ENCODE data around the gene ZNF701. TPM values are rescaled to one million over a fixed set of nuclear protein-coding genes. Genes with fewer than 3 reads are reported as not detected.

The ZNF701 gene
- total and polyA plus RNA-seq, 2 donors (not counting 1 experiment from before 2014, with no cell fraction given) = 5.7 to 18.8 TPM

DNA sequence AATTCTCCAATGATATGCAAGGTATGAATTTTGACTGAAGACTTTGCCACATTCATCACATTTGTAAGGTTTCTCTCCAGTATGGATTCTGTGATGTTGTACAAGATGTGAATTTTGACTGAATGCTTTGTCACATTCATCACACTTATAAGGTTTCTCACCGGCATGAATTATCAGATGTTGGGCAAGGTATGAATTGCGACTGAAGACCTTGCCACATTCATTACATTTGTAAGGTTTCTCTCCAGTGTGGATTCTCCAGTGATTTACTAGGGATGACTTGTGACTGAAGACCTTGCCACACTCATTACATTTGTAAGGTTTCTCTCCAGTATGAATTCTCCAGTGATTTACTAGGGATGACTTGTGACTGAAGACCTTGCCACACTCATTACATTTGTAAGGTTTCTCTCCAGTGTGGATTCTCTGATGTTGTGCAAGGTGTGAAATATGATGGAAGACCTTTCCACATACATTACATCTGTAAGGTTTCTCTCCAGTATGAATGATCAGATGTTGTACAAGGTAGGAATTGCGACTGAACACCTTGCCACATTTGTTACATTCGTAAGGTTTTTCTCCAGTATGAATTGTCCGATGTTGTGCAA, 43.3 kb downstream of the ZNF701 start:
- Histone ChIP-seq H3K4me1 (ENCODE audit: control insufficient read depth, extremely low read depth, insufficient read depth, low read length) (no peaks in the 10 kb centered on the region), H3K27ac (ENCODE audit: insufficient read depth, low read length) (no peak overlapping the region), H3K27me3 (ENCODE audit: control insufficient read depth, insufficient read depth, low read length) (no peaks in the 10 kb centered on the region), H2AFZ (ENCODE audit: low read length) (no peak overlapping the region), H4K20me1 (ENCODE audit: control insufficient read depth, extremely low read depth, insufficient read depth, low read length) (no peaks in the 10 kb centered on the region), H3K9me3 (ENCODE audit: control insufficient read depth, insufficient read depth, low read depth, low read length) (no peaks in the 10 kb centered on the region), H3K4me3 (replicated peaks in 1 of 4; ENCODE audit: control extremely low read depth in 1 of 4, insufficient read depth in 1 of 4, low read depth in 3 of 4, low read length in 4 of 4) (no peak overlapping the region), H3K36me3 (ENCODE audit: control insufficient read depth, insufficient read depth, low read length) (peaks cover 5% of the 10 kb centered on the region), H3K79me2 (ENCODE audit: control insufficient read depth, insufficient read depth, low read length) (no peaks in the 10 kb centered on the region), H3K9ac (ENCODE audit: insufficient read depth, low read length) (no peak overlapping the region), H3K4me2 (ENCODE audit: extremely low read depth, insufficient read depth, low read length) (no peak overlapping the region)
- TF ChIP-seq, protein P1, sequence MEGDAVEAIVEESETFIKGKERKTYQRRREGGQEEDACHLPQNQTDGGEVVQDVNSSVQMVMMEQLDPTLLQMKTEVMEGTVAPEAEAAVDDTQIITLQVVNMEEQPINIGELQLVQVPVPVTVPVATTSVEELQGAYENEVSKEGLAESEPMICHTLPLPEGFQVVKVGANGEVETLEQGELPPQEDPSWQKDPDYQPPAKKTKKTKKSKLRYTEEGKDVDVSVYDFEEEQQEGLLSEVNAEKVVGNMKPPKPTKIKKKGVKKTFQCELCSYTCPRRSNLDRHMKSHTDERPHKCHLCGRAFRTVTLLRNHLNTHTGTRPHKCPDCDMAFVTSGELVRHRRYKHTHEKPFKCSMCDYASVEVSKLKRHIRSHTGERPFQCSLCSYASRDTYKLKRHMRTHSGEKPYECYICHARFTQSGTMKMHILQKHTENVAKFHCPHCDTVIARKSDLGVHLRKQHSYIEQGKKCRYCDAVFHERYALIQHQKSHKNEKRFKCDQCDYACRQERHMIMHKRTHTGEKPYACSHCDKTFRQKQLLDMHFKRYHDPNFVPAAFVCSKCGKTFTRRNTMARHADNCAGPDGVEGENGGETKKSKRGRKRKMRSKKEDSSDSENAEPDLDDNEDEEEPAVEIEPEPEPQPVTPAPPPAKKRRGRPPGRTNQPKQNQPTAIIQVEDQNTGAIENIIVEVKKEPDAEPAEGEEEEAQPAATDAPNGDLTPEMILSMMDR (conservative IDR thresholded peaks at IDR 0.05 in 1 of 2, IDR thresholded peaks at IDR 0.05 in 1 of 2; ENCODE audit: low read depth in 1 of 2, low read length in 2 of 2) = no peak
- no peak for DNase-seq (ENCODE audit: low read depth in 2 of 2)

DNA sequence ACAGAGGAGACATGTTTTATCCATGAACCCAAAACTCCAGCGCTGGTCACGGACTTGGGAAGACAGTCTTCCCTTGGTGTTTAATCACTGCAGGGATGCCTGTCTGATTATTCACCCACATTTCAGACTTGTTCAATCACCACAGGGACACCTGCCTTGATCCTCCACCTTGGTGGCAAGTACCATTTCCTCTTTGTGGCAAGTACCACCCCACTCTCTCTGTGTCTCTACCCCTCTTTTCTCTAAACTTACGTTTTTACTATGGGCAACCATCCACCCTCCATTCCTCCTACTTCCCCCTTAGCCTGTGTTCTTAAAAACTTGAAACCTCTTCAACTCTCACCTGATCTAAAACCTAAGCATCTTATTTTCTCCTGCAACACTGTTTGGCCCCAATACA, 51.3 kb downstream of the ZNF701 start:
- Histone ChIP-seq H3K36me3 (ENCODE audit: control insufficient read depth, insufficient read depth, low read length) (peaks cover 2% of the 10 kb centered on the region), H3K27me3 (ENCODE audit: control insufficient read depth, insufficient read depth, low read length) (no peaks in the 10 kb centered on the region), H4K20me1 (ENCODE audit: control insufficient read depth, extremely low read depth, insufficient read depth, low read length) (no peaks in the 10 kb centered on the region), H3K4me1 (ENCODE audit: control insufficient read depth, extremely low read depth, insufficient read depth, low read length) (no peaks in the 10 kb centered on the region), H2AFZ (ENCODE audit: low read length) (no peak overlapping the region), H3K4me3 (replicated peaks in 1 of 4; ENCODE audit: control extremely low read depth in 1 of 4, insufficient read depth in 1 of 4, low read depth in 3 of 4, low read length in 4 of 4) (no peak overlapping the region), H3K9me3 (ENCODE audit: control insufficient read depth, insufficient read depth, low read depth, low read length) (no peaks in the 10 kb centered on the region), H3K79me2 (ENCODE audit: control insufficient read depth, insufficient read depth, low read length) (no peaks in the 10 kb centered on the region), H3K4me2 (ENCODE audit: extremely low read depth, insufficient read depth, low read length) (no peak overlapping the region), H3K9ac (ENCODE audit: insufficient read depth, low read length) (no peak overlapping the region), H3K27ac (ENCODE audit: insufficient read depth, low read length) (no peak overlapping the region)
- DNase-seq (ENCODE audit: low read depth in 2 of 2) = no peak
- TF ChIP-seq, protein P1 (conservative IDR thresholded peaks at IDR 0.05 in 1 of 2, IDR thresholded peaks at IDR 0.05 in 1 of 2; ENCODE audit: low read depth in 1 of 2, low read length in 2 of 2) = no peak
- no peak for TF ChIP-seq EZH2 (IDR thresholded peaks at IDR 0.05; ENCODE audit: low read length, missing control alignments)

DNA sequence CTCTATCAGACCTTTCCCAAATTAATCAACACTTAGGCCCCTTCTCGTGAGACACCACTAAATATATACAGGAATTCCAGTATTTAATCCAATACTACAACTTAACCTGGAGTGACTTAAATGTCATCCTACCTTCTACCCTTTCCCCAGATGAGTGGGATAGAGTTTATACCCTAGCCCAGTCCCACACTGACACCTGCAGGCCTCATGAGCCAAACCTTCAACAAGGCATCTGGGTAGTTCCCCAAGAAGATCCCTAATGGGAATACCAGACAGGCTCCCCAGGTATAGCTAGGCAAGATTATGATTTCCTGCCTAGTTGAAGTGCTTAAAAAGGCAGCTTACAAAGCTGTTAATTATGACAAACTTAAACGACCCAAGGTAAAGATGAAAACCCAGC, 52.2 kb downstream of the ZNF701 start:
- H3K27me3 ChIP-seq (ENCODE audit: control insufficient read depth, insufficient read depth, low read length) = no peaks in the 10 kb centered on the region
- TF ChIP-seq, protein P1 (conservative IDR thresholded peaks at IDR 0.05 in 1 of 2, IDR thresholded peaks at IDR 0.05 in 1 of 2; ENCODE audit: low read depth in 1 of 2, low read length in 2 of 2) = no peak
- no peak for TF ChIP-seq EZH2 (IDR thresholded peaks at IDR 0.05; ENCODE audit: low read length, missing control alignments)
- H3K4me1 ChIP-seq (ENCODE audit: control insufficient read depth, extremely low read depth, insufficient read depth, low read length) = no peaks in the 10 kb centered on the region
- peaks cover 2% of the 10 kb centered on the region for H3K36me3 ChIP-seq (ENCODE audit: control insufficient read depth, insufficient read depth, low read length)
- no peak overlapping the region for H3K27ac ChIP-seq (ENCODE audit: insufficient read depth, low read length)
- H3K4me2 ChIP-seq (ENCODE audit: extremely low read depth, insufficient read depth, low read length) = no peak overlapping the region
- H3K4me3 ChIP-seq (replicated peaks in 1 of 4; ENCODE audit: control extremely low read depth in 1 of 4, insufficient read depth in 1 of 4, low read depth in 3 of 4, low read length in 4 of 4) = no peak overlapping the region
- H4K20me1 ChIP-seq (ENCODE audit: control insufficient read depth, extremely low read depth, insufficient read depth, low read length) = no peaks in the 10 kb centered on the region
- no peaks in the 10 kb centered on the region for H3K9me3 ChIP-seq (ENCODE audit: control insufficient read depth, insufficient read depth, low read depth, low read length)
- no peak overlapping the region for H3K9ac ChIP-seq (ENCODE audit: insufficient read depth, low read length)
- H3K79me2 ChIP-seq (ENCODE audit: control insufficient read depth, insufficient read depth, low read length) = no peaks in the 10 kb centered on the region
- DNase-seq (ENCODE audit: low read depth in 2 of 2) = no peak
- H2AFZ ChIP-seq (ENCODE audit: low read length) = no peak overlapping the region

All from fibroblast of lung (primary cell).